AG10803 (cell line): ENCODE data around the gene SLC2A1.
"Not testable (repeated sequence)": the region's sequence is repeated elsewhere in the genome, so short reads cannot be mapped to it uniquely, and the experiment has no call there.

Experiments
- DNase-seq: peaks from one replicate; pipeline ENCODE4 v3.0.0; 2010; ENCODE audit warnings: low read depth
- H3K4me3 ChIP-seq: 2 replicates; pipeline ENCODE4 v1.5.1; 2011; ENCODE audit warnings: mild to moderate bottlenecking, low read length, control low read depth
- CTCF ChIP-seq: conservative IDR thresholded peaks from 2 replicates; pipeline ENCODE4 v1.5.1; 2011; ENCODE audit warnings: mild to moderate bottlenecking, low read length, control low read depth, inconsistent platforms

SLC2A1 gene

GRCh38 chr1:42904434-42904833, 54.2 kb downstream of the SLC2A1 start:
- H3K4me3 ChIP-seq, result no peak overlapping the region
- TF ChIP-seq CTCF, result no peak
- DNase-seq, result no peak

GRCh38 chr1:42899960-42900359, 58.7 kb downstream of the SLC2A1 start:
- not testable (repeated sequence) for DNase-seq, H3K4me3 ChIP-seq

- H3K4me3 ChIP-seq, result no peak overlapping the region
- DNase-seq, result no peak
- no peak for TF ChIP-seq CTCF
Measured at GRCh38 chr1:42891465-42892138, 67.1 kb downstream of the SLC2A1 start.

GRCh38 chr1:42889264-42889663, 69.4 kb downstream of the SLC2A1 start:
- TF ChIP-seq CTCF, result no peak
- no peak for DNase-seq

GRCh38 chr1:42888013-42888633, 70.5 kb downstream of the SLC2A1 start:
- H3K4me3 ChIP-seq, result no peak overlapping the region
- DNase-seq, result no peak
- TF ChIP-seq CTCF, result no peak

More at GRCh38 chr1:42889264-42889663, 69.4 kb downstream of the SLC2A1 start:
- H3K4me3 ChIP-seq, result no peak overlapping the region

GRCh38 chr1:42887366-42887765, 71.3 kb downstream of the SLC2A1 start:
- no peak for TF ChIP-seq CTCF
- no peak overlapping the region for H3K4me3 ChIP-seq
- DNase-seq, result no peak

GRCh38 chr1:42886800-42887199, 71.9 kb downstream of the SLC2A1 start:
- no peak for TF ChIP-seq CTCF
- H3K4me3 ChIP-seq, result no peak overlapping the region
- no peak for DNase-seq
